ENCODE measurements around the gene OR10G8.

Gene OR10G8

GRCh38 chr11:124078591-124078990 lies 52.0 kb downstream of the OR10G8 start:
- no peak for DNase-seq

- no peak for DNase-seq
Measured at GRCh38 chr11:124079631-124080326, 53.2 kb downstream of the OR10G8 start.
